K562 (cell line): ENCODE results near the gene GRP. TPM values are rescaled to one million over a fixed set of nuclear protein-coding genes. Genes with fewer than 3 reads are reported as not detected.

Experiments
- ATAC-seq: fragments of 200-7000 bp; cut with Tn5 transposase; 3 replicates; pipeline ENCODE4 v1.9.1; 2020; ENCODE audit warnings: moderate library complexity
- BruUV-seq: library from RNA; stranded (reverse); fragments of 400-500 nt; replicated peaks from 2 replicates; lab custom pipeline; 2021; lab: Mats Ljungman, UMichigan
- CTCF ChIA-PET: fragments of 300-600 bp; formaldehyde crosslinking; extraction: SDS; loops from one replicate; lab custom pipeline; 2021; ENCODE audit warnings: low intra/inter-chr PET ratio; lab: Yijun Ruan, JAX
- POLR2A ChIA-PET: fragments of 300-600, 350-650 bp; sonication (Branson Sonifier 250); formaldehyde crosslinking; extraction: SDS; loops from one replicate; lab custom pipeline; 2021; ENCODE audit warnings: antibody characterized with exemption, inconsistent platforms; lab: Yijun Ruan, JAX
- DNase-seq, 4 experiments: peaks; one replicate each; pipeline versions ENCODE4 v3.0.0 to v3.0.0-alpha.2; 2011 to 2018; ENCODE audit warnings: low spot score in 3 of 4, mixed read lengths in 3 of 4; ENCODE audit errors: extremely low read depth in 1 of 4
- FAIRE-seq: peaks from 2 replicates; lab custom pipeline; 2011; peaks lifted over from hg19 to GRCh38; lab: Jason Lieb, UNC
- H2AFZ ChIP-seq: 2 replicates; pipeline ENCODE4 v1.6.0; 2011; ENCODE audit warnings: low read depth, low read length, control low read depth, inconsistent platforms
- H3K27ac ChIP-seq: fragments of 200-600 bp; 3 replicates; pipeline ENCODE4 v1.8.0; 2011; ENCODE audit warnings: low read depth, mild to moderate bottlenecking, control low read depth, inconsistent platforms, low read length, moderate library complexity, mixed read lengths; ENCODE audit errors: extremely low read depth
- H3K27me3 ChIP-seq, 2 experiments: fragments of 300-600 bp in 1 of 2; 2 replicates in 1 of 2; 3 replicates in 1 of 2; pipeline versions ENCODE4 v1.6.0 to v1.8.0; 2011; ENCODE audit warnings: inconsistent platforms in 2 of 2, low read length in 2 of 2, mild to moderate bottlenecking in 1 of 2, mixed read lengths in 1 of 2, moderate library complexity in 1 of 2; ENCODE audit not compliant: control insufficient read depth in 2 of 2, insufficient read depth in 2 of 2
- H3K36me3 ChIP-seq: fragments of 300-600 bp; 3 replicates; pipeline ENCODE4 v1.8.0; 2011; ENCODE audit warnings: mild to moderate bottlenecking, low read length, inconsistent platforms; ENCODE audit not compliant: control insufficient read depth, insufficient read depth
- H3K4me1 ChIP-seq, 2 experiments: fragments of 200-600 bp in 1 of 2; replicated peaks in 1 of 2; 2 replicates in 1 of 2; 3 replicates in 1 of 2; pipeline versions ENCODE4 v1.5.1 to v1.8.0; 2011; ENCODE audit warnings: inconsistent platforms in 2 of 2, low read length in 2 of 2, mild to moderate bottlenecking in 1 of 2, mixed read lengths in 1 of 2, moderate library complexity in 1 of 2; ENCODE audit not compliant: control insufficient read depth in 2 of 2, insufficient read depth in 2 of 2
- H3K4me2 ChIP-seq: 2 replicates; pipeline ENCODE4 v1.6.1; 2011; ENCODE audit warnings: low read length, control low read depth, inconsistent platforms, mixed read lengths; ENCODE audit not compliant: insufficient read depth
- H3K4me3 ChIP-seq: fragments of 200-600 bp; sonication (generic), shearing (Covaris generic); 2 replicates; pipeline ENCODE4 v1.5.1; 2016; ENCODE audit warnings: control low read depth, inconsistent platforms
- H3K79me2 ChIP-seq: fragments of 200-600 bp; 3 replicates; pipeline ENCODE4 v1.8.0; 2011; ENCODE audit warnings: low read length, inconsistent platforms; ENCODE audit not compliant: control insufficient read depth, insufficient read depth
- H3K9ac ChIP-seq, 2 experiments: 2 replicates each; pipeline versions ENCODE4 v1.6.0 to v1.6.1; 2011; ENCODE audit warnings: low read depth in 2 of 2, low read length in 2 of 2, control low read depth in 1 of 2, inconsistent platforms in 1 of 2, mild to moderate bottlenecking in 1 of 2, mixed read lengths in 1 of 2; ENCODE audit not compliant: insufficient read depth in 1 of 2
- H3K9me1 ChIP-seq: one replicate; pipeline ENCODE4 v1.6.0; 2011; ENCODE audit warnings: inconsistent platforms, mild to moderate bottlenecking, low read length, moderate library complexity; ENCODE audit not compliant: control insufficient read depth, insufficient read depth
- H3K9me3 ChIP-seq: replicated peaks from 2 replicates; pipeline ENCODE4 v1.5.1; 2011; ENCODE audit warnings: low read depth, low read length, inconsistent platforms; ENCODE audit not compliant: control insufficient read depth, insufficient read depth
- H4K20me1 ChIP-seq: replicated peaks from 2 replicates; pipeline ENCODE4 v1.6.1; 2011; ENCODE audit warnings: low read length, inconsistent platforms, mixed read lengths; ENCODE audit not compliant: control insufficient read depth, insufficient read depth
- GMEB1 ChIP-seq: fragments of 250-450 bp; sonication (Bioruptor Pico); IDR thresholded peaks from 2 replicates; pipeline ENCODE4 v1.4.0; 2020; ENCODE audit warnings: mild to moderate bottlenecking
- SAFB2 ChIP-seq: fragments of 200-400 bp; formaldehyde crosslinking; IDR thresholded peaks from 2 replicates; pipeline ENCODE4 v1.6.1; 2018; ENCODE audit warnings: borderline replicate concordance, low read length, low read depth, moderate library complexity; ENCODE audit not compliant: severe bottlenecking
- SIN3A ChIP-seq, 2 experiments: fragments of 150-350 bp in 1 of 2; IDR thresholded peaks; 2 replicates each; pipeline ENCODE4 v1.6.1; 2011 to 2016; ENCODE audit warnings: borderline replicate concordance in 2 of 2, low read depth in 2 of 2, low read length in 2 of 2, mild to moderate bottlenecking in 2 of 2, moderate library complexity in 2 of 2; ENCODE audit not compliant: control insufficient read depth in 1 of 2
- ZNF224 ChIP-seq: sonication (generic); formaldehyde crosslinking; IDR thresholded peaks from 2 replicates; pipeline ENCODE4 v1.8.0; 2022; ENCODE audit warnings: mild to moderate bottlenecking, missing genetic modification reagents
- ZNF318 ChIP-seq, 2 experiments: fragments of 450-650 bp; IDR thresholded peaks; 2 replicates each; pipeline ENCODE4 v1.6.1; 2016; ENCODE audit warnings: mild to moderate bottlenecking in 2 of 2, borderline replicate concordance in 1 of 2, low read depth in 1 of 2, moderate library complexity in 1 of 2
- ZNF707 ChIP-seq: fragments of 250-450 bp; sonication (Bioruptor Pico); conservative IDR thresholded peaks from 2 replicates; pipeline ENCODE4 v1.8.0; 2022; ENCODE audit warnings: inconsistent platforms, mild to moderate bottlenecking, moderate library complexity
- WGBS: fragments of 100-300 bp; shearing (Covaris generic); methylation state at CpG from one replicate; pipeline ENCODE4 v1.1.6; 2016; ENCODE audit warnings: low coverage, mixed read lengths; ENCODE audit not compliant: insufficient coverage; ENCODE audit errors: missing lambda C conversion rate; 5-methylcytosine and 5-hydroxymethylcytosine counted together
- in situ Hi-C: fragments of 300-500 bp; cut with MboI; formaldehyde crosslinking; loops from 4 replicates; pipeline ENCODE4 v1.15.0; 2018; ENCODE audit warnings: inconsistent platforms, mixed read lengths
- intact Hi-C: fragments of 100-400 bp; cut with micrococcal nuclease; formaldehyde crosslinking; loops from 2 replicates; pipeline ENCODE4 v1.14.2; 2022
- polyA plus RNA-seq, 8 experiments: library from polyadenylated mRNA; depleted of rRNA in 4 of 8; stranded (reverse) in 5 of 8; unstranded in 3 of 8; fragments of >200 nt; fragmentation: Nextera tagmentation in 2 of 8; fragmentation: Illumina TruSeq in 1 of 8; extraction: Ambion mirVana in 2 of 8; extraction: Trizol in 1 of 8; gene quantifications; 2 replicates each; pipeline versions ENCODE4 v1.2.1 to v1.2.3, GENCODE V29; 2011 to 2014; ENCODE audit warnings: inconsistent platforms in 1 of 8, missing spikeins in 1 of 8
- total RNA-seq, 7 experiments: library from RNA; depleted of rRNA in 6 of 7; stranded (reverse); fragments of >200 nt in 6 of 7; fragmentation: Illumina TruSeq in 2 of 7; extraction: Trizol in 2 of 7; gene quantifications; 2 replicates each; pipeline versions ENCODE4 v1.2.1 to v1.2.3, GENCODE V29; 2011 to 2021; ENCODE audit warnings: low replicate concordance in 1 of 7

GRP gene
- total and polyA plus RNA-seq, 9 of the 15 experiments (the other 6 are each of a cell fraction or from before 2014, with no cell fraction given), result 0.07 TPM; not detected in 8

GRCh38 chr18:59273759-59274532 lies 54.0 kb downstream of the GRP start:
- no peak for ATAC-seq
- H3K79me2 ChIP-seq, result no peaks in the 10 kb centered on the region
- no peak overlapping the region for H3K9ac ChIP-seq
- POLR2A ChIA-PET, result no interaction called here
- no peak overlapping the region for H3K4me2 ChIP-seq
- in situ Hi-C loops, result no loop called here
- 24% methylated on average over 11 of the region's 48 CpGs for WGBS
- H3K27ac ChIP-seq, result no peak overlapping the region
- CTCF ChIA-PET, result no interaction called here
- H3K9me3 ChIP-seq, result no peaks in the 10 kb centered on the region
- no peaks in the 10 kb centered on the region for H3K9me1 ChIP-seq
- BruUV-seq, result no TSS peak
- H3K4me1 ChIP-seq, result peaks cover 0 to 20% of the 10 kb centered on the region in 2 experiments; a peak in 2 of 5 replicates
- no peaks in the 10 kb centered on the region for H4K20me1 ChIP-seq
- no peak overlapping the region for H2AFZ ChIP-seq
- DNase-seq, result no peak
- H3K4me3 ChIP-seq, result no peak overlapping the region
- peaks cover 2 to 46% of the 10 kb centered on the region in 2 experiments; a peak in 3 of 5 replicates for H3K27me3 ChIP-seq
- intact Hi-C loops, result no loop called here
- no peak for FAIRE-seq
- H3K36me3 ChIP-seq, result no peaks in the 10 kb centered on the region
- TF ChIP-seq SIN3A (IDR thresholded peaks at IDR 0.05; ENCODE audit: borderline replicate concordance in 2 of 2, control insufficient read depth in 1 of 2, low read depth in 2 of 2, low read length in 2 of 2) (no peak), ZNF707 (CRISPR knock-in tag) (no peak), ZNF224 (CRISPR knock-in tag) (no peak), SAFB2 (no peak), ZNF318 (IDR thresholded peaks at IDR 0.05; ENCODE audit: borderline replicate concordance in 1 of 2, low read depth in 1 of 2) (no peak), GMEB1 (CRISPR knock-in tag) (no peak)
